GM12878 (cell line): ENCODE results near the gene CRYGA. TPM values are rescaled to one million over a fixed set of nuclear protein-coding genes. Genes with fewer than 3 reads are reported as not detected.

Experiments used
- ATAC-seq: fragments of 200-7000 bp; cut with Tn5 transposase; 3 replicates; pipeline ENCODE4 v1.9.1; 2020; ENCODE audit warnings: mild to moderate bottlenecking, moderate library complexity
- BruUV-seq: library from RNA; stranded (reverse); fragments of 400-500 nt; replicated peaks from 2 replicates; lab custom pipeline; 2021; lab: Mats Ljungman, UMichigan
- CTCF ChIA-PET: fragments of 300-600 bp; sonication (Branson Sonifier 250); formaldehyde crosslinking; extraction: SDS; loops from one replicate; lab custom pipeline; 2021; ENCODE audit warnings: inconsistent platforms; lab: Yijun Ruan, JAX
- POLR2A ChIA-PET: fragments of 350-600 bp; formaldehyde crosslinking; extraction: SDS; loops from one replicate; lab custom pipeline; 2021; ENCODE audit warnings: inconsistent platforms; lab: Charles Lee
- RAD21 ChIA-PET: fragments of 300-600 bp; sonication (Branson Sonifier 250); formaldehyde crosslinking; loops from one replicate; lab custom pipeline; 2023; ENCODE audit warnings: antibody characterized with exemption; ENCODE audit not compliant: unreplicated experiment; lab: Charles Lee
- SMC1A ChIA-PET: fragments of 300-600 bp; sonication (Branson Sonifier 250); formaldehyde crosslinking; loops from one replicate; lab custom pipeline; 2023; ENCODE audit not compliant: unreplicated experiment, uncharacterized antibody; lab: Charles Lee
- DNase-seq: peaks from one replicate; pipeline ENCODE4 v3.0.0-alpha.2; 2011; ENCODE audit warnings: low read depth, low spot score
- FAIRE-seq: peaks from 3 replicates; lab custom pipeline; 2011; peaks lifted over from hg19 to GRCh38; lab: Jason Lieb, UNC
- H2AFZ ChIP-seq: 2 replicates; pipeline ENCODE4 v1.6.0; 2011; ENCODE audit warnings: low read depth, low read length, control low read depth; ENCODE audit not compliant: control insufficient read depth
- H3K27ac ChIP-seq: 2 replicates; pipeline ENCODE4 v1.5.1; 2011; ENCODE audit warnings: control low read depth; ENCODE audit not compliant: control insufficient read depth, insufficient read depth
- H3K27me3 ChIP-seq, 2 experiments: replicated peaks in 1 of 2; 2 replicates each; pipeline versions ENCODE4 v1.6.0 to v1.6.1; 2011; ENCODE audit warnings: low read length in 1 of 2; ENCODE audit not compliant: control insufficient read depth in 2 of 2, insufficient read depth in 2 of 2
- H3K36me3 ChIP-seq, 2 experiments: 2 replicates each; pipeline ENCODE4 v1.5.1; 2011; ENCODE audit warnings: low read length in 1 of 2; ENCODE audit not compliant: control insufficient read depth in 2 of 2, insufficient read depth in 2 of 2
- H3K4me1 ChIP-seq: 2 replicates; pipeline ENCODE4 v1.6.1; 2011; ENCODE audit warnings: mild to moderate bottlenecking, low read length, moderate library complexity, mixed read lengths; ENCODE audit not compliant: control insufficient read depth, insufficient read depth
- H3K4me2 ChIP-seq: 2 replicates; pipeline ENCODE4 v1.6.0; 2011; ENCODE audit warnings: control low read depth; ENCODE audit not compliant: control insufficient read depth, insufficient read depth
- H3K4me3 ChIP-seq: fragments of 200-600 bp; sonication (generic); 2 replicates; pipeline ENCODE4 v1.5.1; 2016
- H3K79me2 ChIP-seq: 2 replicates; pipeline ENCODE4 v1.6.0; 2011; ENCODE audit warnings: low read length; ENCODE audit not compliant: control insufficient read depth, insufficient read depth
- H3K9ac ChIP-seq: 2 replicates; pipeline ENCODE4 v1.8.0; 2011; ENCODE audit warnings: low read length, control low read depth, mixed read lengths; ENCODE audit not compliant: control insufficient read depth, insufficient read depth
- H3K9me3 ChIP-seq: replicated peaks from 3 replicates; pipeline ENCODE4 v1.5.1; 2011; ENCODE audit warnings: mild to moderate bottlenecking, low read length; ENCODE audit not compliant: control insufficient read depth, insufficient read depth
- H4K20me1 ChIP-seq: 2 replicates; pipeline ENCODE4 v1.6.0; 2011; ENCODE audit not compliant: control insufficient read depth, insufficient read depth
- GABPA ChIP-seq: IDR thresholded peaks from 2 replicates; pipeline ENCODE4 v1.6.1; 2014; ENCODE audit warnings: antibody characterized with exemption, low read depth, mild to moderate bottlenecking, inconsistent platforms
- GATAD2B ChIP-seq: fragments of 450-650 bp; conservative IDR thresholded peaks from 2 replicates; pipeline ENCODE4 v1.6.1; 2017; ENCODE audit warnings: low read depth, mild to moderate bottlenecking, moderate library complexity
- NKRF ChIP-seq: fragments of 450-650 bp; conservative IDR thresholded peaks from 2 replicates; pipeline ENCODE4 v1.6.1; 2017; ENCODE audit warnings: mild to moderate bottlenecking, moderate library complexity
- POU2F2 ChIP-seq: IDR thresholded peaks from 3 replicates; pipeline ENCODE4 v1.6.1; 2011; ENCODE audit warnings: low read depth, mild to moderate bottlenecking, low read length, borderline replicate concordance
- WGBS: methylation state at CpG from one replicate; pipeline ENCODE4 v1.1.6; 2016; ENCODE audit warnings: low lambda C conversion rate; ENCODE audit not compliant: insufficient replicate concordance, insufficient coverage; ENCODE audit errors: missing lambda C conversion rate; 5-methylcytosine and 5-hydroxymethylcytosine counted together
- in situ Hi-C: fragments of 300-500 bp; cut with MboI; formaldehyde crosslinking; loops from 9 replicates; pipeline ENCODE4 v1.14.3; 2018; ENCODE audit warnings: mixed read lengths
- intact Hi-C: fragments of 100-400 bp; cut with micrococcal nuclease; formaldehyde crosslinking; loops from one replicate; pipeline ENCODE4 v1.14.2; 2022; ENCODE audit not compliant: unreplicated experiment
- polyA plus RNA-seq, 11 experiments: library from polyadenylated mRNA; depleted of rRNA in 4 of 11; unstranded in 6 of 11; stranded (reverse) in 5 of 11; fragments of >200 nt; fragmentation: Nextera tagmentation in 4 of 11; fragmentation: Illumina TruSeq in 1 of 11; extraction: Ambion mirVana in 4 of 11; extraction: Trizol in 1 of 11; gene quantifications; 1 replicate in 1 of 11; 2 replicates in 10 of 11; pipeline versions ENCODE4 v1.2.1 to v1.2.3, GENCODE V29; 2011 to 2016; ENCODE audit warnings: inconsistent platforms in 2 of 11, missing spikeins in 2 of 11, low read depth in 1 of 11
- total RNA-seq, 4 experiments: library from RNA; depleted of rRNA in 3 of 4; stranded (reverse); fragments of >200 nt in 3 of 4; fragmentation: Illumina TruSeq in 1 of 4; extraction: Trizol in 1 of 4; gene quantifications; 2 replicates each; pipeline versions ENCODE4 v1.2.1 to v1.2.3, GENCODE V29; 2013 to 2021

Gene CRYGA
- total and polyA plus RNA-seq, 10 of the 15 experiments (the other 5 are each of a cell fraction or from before 2014, with no cell fraction given): not detected

GRCh38 chr2:208204166-208204565 lies 40.8 kb upstream of the CRYGA start (continued):
- no peak for TF ChIP-seq GABPA
- no peak for TF ChIP-seq POU2F2

DNA sequence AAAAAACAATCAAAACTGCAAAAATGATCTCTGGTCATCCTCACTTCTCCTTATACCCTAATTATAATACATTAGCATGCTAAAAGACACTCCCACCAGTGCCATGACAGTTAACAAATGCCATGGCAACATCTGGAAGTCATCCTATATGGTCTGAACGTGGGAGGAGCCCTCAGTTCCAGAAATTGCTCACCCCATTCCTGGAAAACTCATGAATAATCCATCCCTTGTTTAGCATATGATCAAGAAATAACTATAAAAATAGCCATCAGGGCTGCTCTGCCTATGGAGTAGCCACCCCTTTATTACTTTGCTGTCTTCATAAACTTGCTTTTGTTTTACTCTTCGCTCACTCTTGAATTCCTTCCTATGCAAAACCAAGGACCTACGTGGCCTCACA lies 32.1 kb upstream of the CRYGA start:
- CTCF ChIA-PET: no interaction called here
- no peak for ATAC-seq
- in situ Hi-C loops: loop anchor here (25.0 kb wide), 1 partner anchor 1017 kb away; no protein-coding TSS in a partner anchor
- RAD21 ChIA-PET: no interaction called here
- 26% methylated on average over 3 of the region's 3 CpGs for WGBS
- no peak for TF ChIP-seq NKRF
- no peak for TF ChIP-seq GATAD2B
- TF ChIP-seq, all 136 proteins: peak for 0
- no peaks in the 10 kb centered on the region for H3K27me3 ChIP-seq
- POLR2A ChIA-PET: no interaction called here
- FAIRE-seq (no peak), DNase-seq (no peak)
- H2AFZ ChIP-seq: no peak overlapping the region
- no peaks in the 10 kb centered on the region for H3K36me3 ChIP-seq
- SMC1A ChIA-PET: no interaction called here
- intact Hi-C loops: no loop called here
- H3K4me3 ChIP-seq: no peak overlapping the region
- BruUV-seq: no TSS peak
- no peaks in the 10 kb centered on the region for H4K20me1 ChIP-seq
- no peak overlapping the region for H3K27ac ChIP-seq
- H3K4me2 ChIP-seq: no peak overlapping the region
- no peaks in the 10 kb centered on the region for H3K4me1 ChIP-seq
- H3K9me3 ChIP-seq: no peaks in the 10 kb centered on the region
- no peak overlapping the region for H3K9ac ChIP-seq
- H3K79me2 ChIP-seq: no peaks in the 10 kb centered on the region
